Tibial nerve (tissue), 4 donors: ENCODE measurements around the gene CCDC169.

ENCODE experiments used
- EP300 ChIP-seq, 2 donors: sonication (generic); formaldehyde crosslinking; IDR thresholded peaks; one replicate each; pipeline ENCODE4 v1.6.1; 2017; ENCODE audit warnings: antibody characterized with exemption in 2 of 2, mild to moderate bottlenecking in 1 of 2
- POLR2A ChIP-seq, 2 donors: fragments of 450-650 bp; IDR thresholded peaks; one replicate each; pipeline ENCODE4 v1.6.1; 2017; ENCODE audit warnings: antibody characterized with exemption in 2 of 2, mild to moderate bottlenecking in 2 of 2, moderate library complexity in 2 of 2
- TF ChIP-seq, protein P1 (sequence below), 5 experiments: fragments of 200-600 bp in 3 of 5; fragments of 450-650 bp in 2 of 5; sonication (generic) in 3 of 5; IDR thresholded peaks; one replicate each; pipeline ENCODE4 v1.5.1; 2016 to 2019; ENCODE audit warnings: antibody characterized with exemption in 5 of 5, mild to moderate bottlenecking in 3 of 5, moderate library complexity in 2 of 5

- TF ChIP-seq, protein P1, sequence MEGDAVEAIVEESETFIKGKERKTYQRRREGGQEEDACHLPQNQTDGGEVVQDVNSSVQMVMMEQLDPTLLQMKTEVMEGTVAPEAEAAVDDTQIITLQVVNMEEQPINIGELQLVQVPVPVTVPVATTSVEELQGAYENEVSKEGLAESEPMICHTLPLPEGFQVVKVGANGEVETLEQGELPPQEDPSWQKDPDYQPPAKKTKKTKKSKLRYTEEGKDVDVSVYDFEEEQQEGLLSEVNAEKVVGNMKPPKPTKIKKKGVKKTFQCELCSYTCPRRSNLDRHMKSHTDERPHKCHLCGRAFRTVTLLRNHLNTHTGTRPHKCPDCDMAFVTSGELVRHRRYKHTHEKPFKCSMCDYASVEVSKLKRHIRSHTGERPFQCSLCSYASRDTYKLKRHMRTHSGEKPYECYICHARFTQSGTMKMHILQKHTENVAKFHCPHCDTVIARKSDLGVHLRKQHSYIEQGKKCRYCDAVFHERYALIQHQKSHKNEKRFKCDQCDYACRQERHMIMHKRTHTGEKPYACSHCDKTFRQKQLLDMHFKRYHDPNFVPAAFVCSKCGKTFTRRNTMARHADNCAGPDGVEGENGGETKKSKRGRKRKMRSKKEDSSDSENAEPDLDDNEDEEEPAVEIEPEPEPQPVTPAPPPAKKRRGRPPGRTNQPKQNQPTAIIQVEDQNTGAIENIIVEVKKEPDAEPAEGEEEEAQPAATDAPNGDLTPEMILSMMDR (IDR thresholded peaks at IDR 0.05), result no peak
- TF ChIP-seq POLR2A (IDR thresholded peaks at IDR 0.05) (no peak), EP300 (IDR thresholded peaks at IDR 0.05) (no peak)
Observed at GRCh38 chr13:36192166-36192565, 105.4 kb downstream of the CCDC169 start.
